Gastrocnemius medialis (tissue), 4 donors: ENCODE measurements around the gene HBEGF. TPM values are rescaled to one million over a fixed set of nuclear protein-coding genes. Genes with fewer than 3 reads are reported as not detected.

Experiments used
- ATAC-seq, 2 donors: fragments of 150-250 bp; one replicate each; pipeline ENCODE4 v1.9.1; 2016
- DNase-seq, 2 donors: peaks; one replicate each; pipeline ENCODE4 v3.0.0-alpha.2; 2019
- H3K27ac ChIP-seq, 4 donors: fragments of 200-600 bp; sonication (generic); 1 replicate in 1 of 4; 2 replicates in 3 of 4; pipeline ENCODE4 v1.5.1; 2016 to 2018; ENCODE audit warnings: mild to moderate bottlenecking in 2 of 4, moderate library complexity in 1 of 4
- H3K27me3 ChIP-seq, 3 donors: fragments of 200-600 bp; sonication (generic) in 2 of 3; 1 replicate in 1 of 3; 2 replicates in 2 of 3; pipeline versions ENCODE4 v1.5.1 to v1.6.0; 2016 to 2019; ENCODE audit warnings: mild to moderate bottlenecking in 1 of 3, moderate library complexity in 1 of 3
- H3K36me3 ChIP-seq, 2 donors: fragments of 200-600 bp; sonication (generic) in 1 of 2; one replicate each; pipeline ENCODE4 v1.5.1; 2017 to 2018
- H3K4me1 ChIP-seq, 2 donors: fragments of 200-600 bp; sonication (generic) in 1 of 2; one replicate each; pipeline ENCODE4 v1.5.1; 2016 to 2017; ENCODE audit warnings: mild to moderate bottlenecking in 2 of 2
- H3K4me3 ChIP-seq, 4 donors: fragments of 200-600 bp; sonication (generic) in 3 of 4; 1 replicate in 1 of 4; 2 replicates in 3 of 4; pipeline ENCODE4 v1.5.1; 2016 to 2019; ENCODE audit warnings: mild to moderate bottlenecking in 2 of 4
- H3K9me3 ChIP-seq, 3 donors: fragments of 200-600 bp; sonication (generic) in 2 of 3; 1 replicate in 1 of 3; 2 replicates in 2 of 3; pipeline ENCODE4 v1.5.1; 2016 to 2019
- POLR2A ChIP-seq, 2 donors: fragments of 450-650 bp; IDR thresholded peaks; one replicate each; pipeline ENCODE4 v1.6.1; 2017; ENCODE audit warnings: antibody characterized with exemption in 2 of 2, mild to moderate bottlenecking in 2 of 2, moderate library complexity in 2 of 2
- in situ Hi-C, 4 donors: fragments of 200-750 bp; cut with MboI; loops; one replicate each; pipeline versions ENCODE4 v1.15.0 to v1.8.0; 2017; ENCODE audit warnings: low sequenced_read_pairs in 4 of 4
- intact Hi-C: fragments of 100-400 bp; cut with DNase I; formaldehyde crosslinking; loops from one replicate; pipeline ENCODE4 v1.15.1; 2023; ENCODE audit warnings: low total_unique reads
- total RNA-seq, 4 donors: library from RNA; depleted of rRNA; stranded (reverse); fragments of >200 nt; gene quantifications; one replicate each; pipeline versions ENCODE4 v1.1.0 to v1.2.3, GENCODE V29; 2016
- TF ChIP-seq, protein P1 (sequence below), 5 experiments: fragments of 450-650 bp in 3 of 5; fragments of 200-600 bp in 2 of 5; sonication (generic) in 2 of 5; IDR thresholded peaks in 4 of 5; conservative IDR thresholded peaks in 1 of 5; 1 replicate in 4 of 5; 2 replicates in 1 of 5; pipeline ENCODE4 v1.5.1; 2016 to 2019; ENCODE audit warnings: antibody characterized with exemption in 5 of 5, mild to moderate bottlenecking in 3 of 5, moderate library complexity in 3 of 5

The HBEGF gene
- total RNA-seq, 4 donors from 2014 or later = 5.3 to 22.2 (median 17.6) TPM

DNA sequence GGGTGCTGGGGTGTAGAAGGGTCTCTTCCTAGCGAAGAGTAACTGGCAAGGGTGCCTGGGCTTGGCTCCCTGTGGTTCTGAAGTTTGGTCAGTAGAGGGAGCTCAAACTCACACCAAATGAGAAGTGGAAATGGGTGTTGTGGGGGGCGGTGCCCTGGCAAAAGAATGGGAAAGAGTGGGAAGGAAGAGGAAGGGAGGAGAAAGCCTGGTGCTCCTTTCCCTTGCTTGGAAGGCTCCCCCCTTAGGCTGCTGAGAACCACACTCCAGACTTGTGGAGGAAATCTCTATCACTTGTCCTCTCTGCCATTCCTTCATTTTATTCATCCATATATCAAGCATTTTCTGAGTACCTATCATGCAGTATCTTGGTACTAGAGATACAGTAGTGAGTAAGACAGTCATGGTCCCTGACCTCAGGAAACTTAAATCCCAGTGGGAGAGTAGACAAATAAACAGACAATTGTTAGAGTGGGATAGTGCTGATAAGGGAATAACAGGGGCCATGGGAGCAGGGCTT, 26.6 kb upstream of the HBEGF start:
- no peaks in the 10 kb centered on the region for H3K36me3 ChIP-seq
- H3K27me3 ChIP-seq = no peaks in the 10 kb centered on the region
- in situ Hi-C loops = loop anchor here in 3 of 4 donors (5.0 to 25.0 kb wide), 3 partner anchors 359 to 586 kb away; partner anchors contain the start of gene PSD2 (in 1 of the 3)
- no peak overlapping the region for H3K4me3 ChIP-seq
- H3K9me3 ChIP-seq = no peaks in the 10 kb centered on the region
- DNase-seq = peak in 1 of 2 donors; percentile 62
- intact Hi-C loops = loop anchor here (2.0 to 5.0 kb wide), 3 partner anchors 28 to 362 kb away; partner anchors contain the start of genes ANKHD1 and TMCO6
- peak; percentile 71 to 81 for ATAC-seq
- no peak overlapping the region for H3K27ac ChIP-seq
- no peaks in the 10 kb centered on the region for H3K4me1 ChIP-seq
- TF ChIP-seq, protein P1, sequence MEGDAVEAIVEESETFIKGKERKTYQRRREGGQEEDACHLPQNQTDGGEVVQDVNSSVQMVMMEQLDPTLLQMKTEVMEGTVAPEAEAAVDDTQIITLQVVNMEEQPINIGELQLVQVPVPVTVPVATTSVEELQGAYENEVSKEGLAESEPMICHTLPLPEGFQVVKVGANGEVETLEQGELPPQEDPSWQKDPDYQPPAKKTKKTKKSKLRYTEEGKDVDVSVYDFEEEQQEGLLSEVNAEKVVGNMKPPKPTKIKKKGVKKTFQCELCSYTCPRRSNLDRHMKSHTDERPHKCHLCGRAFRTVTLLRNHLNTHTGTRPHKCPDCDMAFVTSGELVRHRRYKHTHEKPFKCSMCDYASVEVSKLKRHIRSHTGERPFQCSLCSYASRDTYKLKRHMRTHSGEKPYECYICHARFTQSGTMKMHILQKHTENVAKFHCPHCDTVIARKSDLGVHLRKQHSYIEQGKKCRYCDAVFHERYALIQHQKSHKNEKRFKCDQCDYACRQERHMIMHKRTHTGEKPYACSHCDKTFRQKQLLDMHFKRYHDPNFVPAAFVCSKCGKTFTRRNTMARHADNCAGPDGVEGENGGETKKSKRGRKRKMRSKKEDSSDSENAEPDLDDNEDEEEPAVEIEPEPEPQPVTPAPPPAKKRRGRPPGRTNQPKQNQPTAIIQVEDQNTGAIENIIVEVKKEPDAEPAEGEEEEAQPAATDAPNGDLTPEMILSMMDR (IDR thresholded peaks at IDR 0.05 in 4 of 5, conservative IDR thresholded peaks at IDR 0.05 in 1 of 5) = peak; percentile 55 to 84 (median 80)
- no peak for TF ChIP-seq POLR2A (IDR thresholded peaks at IDR 0.05)

DNA sequence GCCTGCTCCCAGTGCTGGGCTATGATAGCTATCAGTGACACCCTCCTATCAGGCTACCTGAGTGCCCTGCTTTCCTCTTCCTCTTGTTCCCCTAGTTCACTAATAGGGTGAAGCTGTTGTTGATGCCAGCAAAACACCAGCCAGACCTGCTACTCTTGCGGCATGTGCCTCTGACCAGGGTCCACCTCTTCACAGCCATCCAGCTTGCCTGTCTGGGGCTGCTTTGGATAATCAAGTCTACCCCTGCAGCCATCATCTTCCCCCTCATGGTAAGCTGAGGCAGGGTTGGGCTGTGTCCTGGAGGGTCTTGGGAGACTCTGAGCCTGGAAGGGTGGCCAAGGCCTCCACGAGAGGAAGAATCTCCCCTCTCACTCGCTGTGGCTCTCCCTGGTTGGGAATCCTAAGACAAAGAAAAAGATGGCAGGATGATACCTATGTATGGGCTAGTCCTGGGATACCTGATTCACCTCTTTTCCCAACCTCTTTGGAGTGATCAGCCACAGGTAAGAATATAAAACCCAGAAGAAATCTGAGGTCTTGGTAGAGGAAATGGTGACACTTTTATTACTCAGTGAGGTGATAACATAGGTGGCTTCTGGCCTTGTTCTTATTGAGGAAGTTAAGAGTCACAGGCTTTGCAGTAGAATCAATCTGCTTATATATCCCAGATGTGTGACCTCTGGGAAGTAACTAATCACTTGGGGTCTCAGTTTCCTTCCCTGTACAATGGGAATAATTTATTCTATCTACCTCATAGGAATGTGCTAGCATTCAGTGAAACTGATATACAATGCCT, 25.2 kb upstream of the HBEGF start:
- DNase-seq = no peak
- in situ Hi-C loops (loop anchor here in 3 of 4 donors (5.0 to 25.0 kb wide), 3 partner anchors 361 to 584 kb away; partner anchors contain the start of gene PSD2 (in 1 of the 3)), intact Hi-C loops (loop anchor here (2.0 to 5.0 kb wide), 3 partner anchors 29 to 363 kb away; partner anchors contain the start of genes ANKHD1 and TMCO6)
- no peak overlapping the region for H3K27ac ChIP-seq
- no peak for ATAC-seq
- H3K4me3 ChIP-seq = no peak overlapping the region
- no peaks in the 10 kb centered on the region for H3K36me3 ChIP-seq
- TF ChIP-seq, protein P1 (IDR thresholded peaks at IDR 0.05 in 4 of 5, conservative IDR thresholded peaks at IDR 0.05 in 1 of 5) = no peak
- no peak for TF ChIP-seq POLR2A (IDR thresholded peaks at IDR 0.05)
- no peaks in the 10 kb centered on the region for H3K4me1 ChIP-seq
- H3K27me3 ChIP-seq = no peaks in the 10 kb centered on the region
- no peaks in the 10 kb centered on the region for H3K9me3 ChIP-seq

DNA sequence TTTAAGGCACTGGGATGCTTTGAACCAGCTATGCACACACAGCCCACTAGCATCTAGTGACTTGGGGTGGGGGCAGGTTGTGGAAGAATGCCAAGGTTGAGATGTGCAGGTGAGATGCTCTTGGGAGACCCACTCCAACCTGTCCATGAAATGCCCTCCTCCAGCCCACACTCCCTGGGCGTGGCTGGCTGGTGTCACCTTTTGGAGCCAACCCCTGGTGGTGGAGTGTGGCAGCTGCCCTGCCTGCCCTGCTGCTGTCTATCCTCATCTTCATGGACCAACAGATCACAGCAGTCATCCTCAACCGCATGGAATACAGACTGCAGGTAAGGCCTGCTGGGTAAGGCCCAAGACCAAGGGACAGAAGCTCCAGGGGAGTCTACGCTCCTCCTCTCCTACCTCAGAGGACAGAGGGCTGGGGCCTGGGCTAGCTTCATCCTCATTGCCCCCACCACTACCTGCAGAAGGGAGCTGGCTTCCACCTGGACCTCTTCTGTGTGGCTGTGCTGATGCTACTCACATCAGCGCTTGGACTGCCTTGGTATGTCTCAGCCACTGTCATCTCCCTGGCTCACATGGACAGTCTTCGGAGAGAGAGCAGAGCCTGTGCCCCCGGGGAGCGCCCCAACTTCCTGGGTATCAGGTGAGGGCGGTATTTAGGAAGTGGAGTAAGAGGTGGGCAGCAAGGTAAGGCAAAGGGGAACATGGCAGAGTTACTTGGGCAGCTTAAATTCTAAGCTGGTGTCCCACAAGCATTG, 21.0 kb upstream of the HBEGF start:
- Histone ChIP-seq H3K27ac (no peak overlapping the region), H3K4me1 (no peaks in the 10 kb centered on the region), H3K9me3 (no peaks in the 10 kb centered on the region), H3K36me3 (no peaks in the 10 kb centered on the region), H3K4me3 (no peak overlapping the region), H3K27me3 (no peaks in the 10 kb centered on the region)
- no peak for TF ChIP-seq POLR2A (IDR thresholded peaks at IDR 0.05)
- TF ChIP-seq, protein P1 (IDR thresholded peaks at IDR 0.05 in 4 of 5, conservative IDR thresholded peaks at IDR 0.05 in 1 of 5) = no peak
- in situ Hi-C loops (loop anchor here in 1 of 4 donors (25.0 kb wide), 1 partner anchor 580 kb away; the partner anchor contains the start of gene PSD2), intact Hi-C loops (no loop called here)
- DNase-seq (no peak), ATAC-seq (no peak)

DNA sequence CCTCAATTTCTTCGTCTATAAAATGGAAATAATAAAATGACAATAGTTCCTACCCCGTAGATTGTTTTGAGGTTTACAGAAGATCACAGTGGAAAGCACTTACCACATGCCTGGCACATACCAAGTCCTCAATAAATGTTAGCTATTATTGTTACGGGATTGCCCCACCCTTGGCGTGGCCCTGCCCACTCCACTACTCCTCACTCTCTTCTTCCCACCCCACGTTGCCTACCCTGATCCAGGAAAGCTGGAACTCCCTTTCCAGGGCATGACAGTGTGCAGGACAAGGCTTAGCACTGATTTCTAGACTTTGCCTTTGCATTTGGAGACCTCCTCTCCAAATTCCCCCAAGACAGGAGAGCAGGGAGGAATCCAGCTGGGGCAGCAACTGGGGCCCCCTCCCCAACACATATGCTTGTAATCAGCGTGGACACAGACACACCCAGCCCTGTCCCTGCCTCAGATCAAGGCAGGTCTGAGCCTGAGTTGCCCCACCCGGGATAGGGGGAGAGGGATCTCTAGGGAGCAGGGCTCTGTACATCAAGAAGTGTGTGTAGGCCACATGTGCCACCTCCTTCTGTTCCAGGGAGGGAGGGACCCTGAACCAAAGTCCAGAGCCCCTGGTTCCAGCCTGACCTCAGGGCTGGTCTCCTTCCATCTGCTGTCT, 20.3 kb upstream of the HBEGF start:
- in situ Hi-C loops (loop anchor here in 1 of 4 donors (25.0 kb wide), 1 partner anchor 579 kb away; the partner anchor contains the start of gene PSD2), intact Hi-C loops (no loop called here)
- Histone ChIP-seq H3K27ac (no peak overlapping the region), H3K4me3 (no peak overlapping the region), H3K9me3 (no peaks in the 10 kb centered on the region), H3K27me3 (no peaks in the 10 kb centered on the region), H3K36me3 (no peaks in the 10 kb centered on the region), H3K4me1 (no peaks in the 10 kb centered on the region)
- no peak for DNase-seq
- no peak for ATAC-seq
- TF ChIP-seq, protein P1 (IDR thresholded peaks at IDR 0.05 in 4 of 5, conservative IDR thresholded peaks at IDR 0.05 in 1 of 5) = no peak
- TF ChIP-seq POLR2A (IDR thresholded peaks at IDR 0.05) = no peak
